ENCODE data around the gene DUT. TPM values are rescaled to one million over a fixed set of nuclear protein-coding genes. Genes with fewer than 3 reads are reported as not detected.

The DUT gene
- 42.6 and 55.8 TPM in 2 replicates for total RNA-seq

GRCh38 chr15:48330855-48331795, at the start of gene DUT:
DUT (plus strand) TSS chr15:48331429; CDS start chr15:48331516, 87 bp downstream.

Other genes starting within 250 kb of the DUT start
- gene SLC24A5, start 210.4 kb upstream of the DUT start, total RNA-seq: not detected in 2 replicates
- gene MYEF2, start 153.1 kb upstream of the DUT start, total RNA-seq: 17.8 and 34.8 TPM in 2 replicates
- under 0.01 TPM in 1 of 2 replicates, not detected in the other for gene CTXN2, start 139.8 kb upstream of the DUT start, total RNA-seq
- not detected in 2 replicates for gene SLC12A1, start 125.1 kb upstream of the DUT start, total RNA-seq

Data from endothelial cell of coronary artery (primary cell).